DOHH2 (cell line): ENCODE measurements around the gene SATB1.
"Not testable (repeated sequence)": the region's sequence is repeated elsewhere in the genome, so short reads cannot be mapped to it uniquely, and the experiment has no call there.

ENCODE experiments used
- H3F3A ChIP-seq: fragments of 200-600 bp; sonication (generic), shearing (Covaris generic); 2 replicates; pipeline ENCODE4 v1.6.0; 2016; ENCODE audit warnings: antibody characterized with exemption, mild to moderate bottlenecking; ENCODE audit not compliant: control insufficient read depth, insufficient read depth
- H3K27ac ChIP-seq: fragments of 200-600 bp; sonication (generic); 2 replicates; pipeline ENCODE4 v1.5.1; 2014; ENCODE audit warnings: low read depth, mild to moderate bottlenecking, low read length, moderate library complexity
- H3K27me3 ChIP-seq: fragments of 200-600 bp; sonication (generic); 2 replicates; pipeline ENCODE4 v1.6.1; 2014; ENCODE audit warnings: mild to moderate bottlenecking, low read length, mixed read lengths; ENCODE audit not compliant: control insufficient read depth
- H3K36me3 ChIP-seq: fragments of 200-600 bp; sonication (generic); 2 replicates; pipeline ENCODE4 v1.6.1; 2014; ENCODE audit warnings: mild to moderate bottlenecking, low read length, moderate library complexity, mixed read lengths; ENCODE audit not compliant: control insufficient read depth
- H3K4me1 ChIP-seq: fragments of 200-600 bp; sonication (generic); 2 replicates; pipeline ENCODE4 v1.6.1; 2014; ENCODE audit warnings: mild to moderate bottlenecking, low read length, mixed read lengths; ENCODE audit not compliant: control insufficient read depth
- H3K4me2 ChIP-seq: fragments of 200-600 bp; sonication (generic); 2 replicates; pipeline ENCODE4 v1.6.0; 2014; ENCODE audit warnings: mild to moderate bottlenecking, low read length, moderate library complexity
- H3K4me3 ChIP-seq: fragments of 200-600 bp; sonication (generic); 2 replicates; pipeline ENCODE4 v1.5.1; 2014; ENCODE audit warnings: mild to moderate bottlenecking, low read length, mixed read lengths
- H3K79me2 ChIP-seq: fragments of 200-600 bp; sonication (generic); 2 replicates; pipeline ENCODE4 v1.6.1; 2014; ENCODE audit warnings: mild to moderate bottlenecking, low read length, mixed read lengths; ENCODE audit not compliant: control insufficient read depth
- H3K9me2 ChIP-seq: fragments of 200-600 bp; sonication (generic); replicated peaks from 2 replicates; pipeline ENCODE4 v1.6.1; 2014; ENCODE audit warnings: mild to moderate bottlenecking, low read length, mixed read lengths; ENCODE audit not compliant: control insufficient read depth
- H3K9me3 ChIP-seq: fragments of 200-600 bp; sonication (generic); 2 replicates; pipeline ENCODE4 v1.6.1; 2014; ENCODE audit warnings: antibody characterized with exemption, low read length, mixed read lengths; ENCODE audit not compliant: control insufficient read depth, insufficient read depth
- H4K20me1 ChIP-seq: fragments of 200-600 bp; sonication (generic); 2 replicates; pipeline ENCODE4 v1.6.0; 2014; ENCODE audit warnings: low read depth, mild to moderate bottlenecking, antibody characterized with exemption, low read length, moderate library complexity; ENCODE audit not compliant: control insufficient read depth, insufficient read depth
- EZH2phosphoT487 ChIP-seq: fragments of 200-600 bp; sonication (generic); IDR thresholded peaks from 2 replicates; pipeline ENCODE4 v1.6.1; 2017; ENCODE audit warnings: borderline replicate concordance, mild to moderate bottlenecking, antibody characterized with exemption, low read length, moderate library complexity, mixed read lengths
- TF ChIP-seq, protein P1 (sequence below): fragments of 200-600 bp; sonication (generic); IDR thresholded peaks from one replicate; pipeline ENCODE4 v1.5.1; 2014; ENCODE audit warnings: antibody characterized with exemption, mild to moderate bottlenecking, low read depth, low read length; ENCODE audit not compliant: poor library complexity, severe bottlenecking

SATB1 gene

DNA sequence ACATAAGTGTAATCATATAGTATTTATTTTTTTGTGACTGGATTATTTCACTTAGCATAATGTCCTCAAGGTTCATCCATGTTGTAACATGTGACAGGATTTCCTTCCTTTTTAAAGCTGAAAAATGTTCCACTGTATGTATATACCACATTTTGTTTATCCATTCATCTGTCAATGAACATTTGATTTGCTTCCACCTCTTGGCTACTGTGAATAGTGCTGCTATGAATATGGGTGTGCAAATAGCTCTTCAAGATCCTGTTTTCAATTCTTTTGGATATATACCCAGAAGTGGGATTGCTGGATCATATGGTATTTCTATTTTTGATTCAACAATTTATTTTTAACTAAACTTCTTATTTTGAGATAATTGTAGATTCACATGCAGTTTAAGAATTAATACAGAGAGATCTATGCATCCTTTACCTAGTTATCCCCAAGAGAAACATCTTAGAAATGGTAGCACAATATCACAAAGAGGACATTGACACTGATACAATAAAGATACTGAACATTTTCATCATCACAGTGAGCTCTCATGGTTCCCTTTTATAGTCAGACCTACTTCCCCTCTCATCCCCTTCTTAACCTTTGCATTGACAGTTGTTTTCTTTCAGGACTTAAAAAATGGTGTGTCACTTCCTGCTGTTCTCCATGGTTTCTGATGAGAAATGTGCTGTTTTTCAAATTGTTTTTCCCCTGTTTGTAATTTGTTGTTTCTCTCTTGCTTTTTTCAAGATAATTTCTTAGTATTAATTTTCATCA is 90.1 kb downstream of the SATB1 start:
- no peaks in the 10 kb centered on the region for H3K79me2 ChIP-seq
- no peak for TF ChIP-seq EZH2phosphoT487
- TF ChIP-seq, protein P1, sequence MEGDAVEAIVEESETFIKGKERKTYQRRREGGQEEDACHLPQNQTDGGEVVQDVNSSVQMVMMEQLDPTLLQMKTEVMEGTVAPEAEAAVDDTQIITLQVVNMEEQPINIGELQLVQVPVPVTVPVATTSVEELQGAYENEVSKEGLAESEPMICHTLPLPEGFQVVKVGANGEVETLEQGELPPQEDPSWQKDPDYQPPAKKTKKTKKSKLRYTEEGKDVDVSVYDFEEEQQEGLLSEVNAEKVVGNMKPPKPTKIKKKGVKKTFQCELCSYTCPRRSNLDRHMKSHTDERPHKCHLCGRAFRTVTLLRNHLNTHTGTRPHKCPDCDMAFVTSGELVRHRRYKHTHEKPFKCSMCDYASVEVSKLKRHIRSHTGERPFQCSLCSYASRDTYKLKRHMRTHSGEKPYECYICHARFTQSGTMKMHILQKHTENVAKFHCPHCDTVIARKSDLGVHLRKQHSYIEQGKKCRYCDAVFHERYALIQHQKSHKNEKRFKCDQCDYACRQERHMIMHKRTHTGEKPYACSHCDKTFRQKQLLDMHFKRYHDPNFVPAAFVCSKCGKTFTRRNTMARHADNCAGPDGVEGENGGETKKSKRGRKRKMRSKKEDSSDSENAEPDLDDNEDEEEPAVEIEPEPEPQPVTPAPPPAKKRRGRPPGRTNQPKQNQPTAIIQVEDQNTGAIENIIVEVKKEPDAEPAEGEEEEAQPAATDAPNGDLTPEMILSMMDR = no peak
- no peak overlapping the region for H3K27ac ChIP-seq

GRCh38 chr3:18330772-18331441 is 94.2 kb downstream of the SATB1 start:
- H3K9me3 ChIP-seq, H3K79me2 ChIP-seq, H3K4me2 ChIP-seq, H3K4me1 ChIP-seq, H3K36me3 ChIP-seq, H4K20me1 ChIP-seq, H3K9me2 ChIP-seq, H3K4me3 ChIP-seq, H3K27me3 ChIP-seq, H3K27ac ChIP-seq, H3F3A ChIP-seq: not testable (repeated sequence)

More for the DNA sequence above, 90.1 kb downstream of the SATB1 start:
- no peak overlapping the region for H3K4me3 ChIP-seq
- H3K36me3 ChIP-seq = no peaks in the 10 kb centered on the region
- H3K4me1 ChIP-seq = peaks cover 6% of the 10 kb centered on the region
- no peak overlapping the region for H3K4me2 ChIP-seq
- no peaks in the 10 kb centered on the region for H3K9me2 ChIP-seq
- no peaks in the 10 kb centered on the region for H4K20me1 ChIP-seq
- H3K9me3 ChIP-seq = no peaks in the 10 kb centered on the region
- H3F3A ChIP-seq = no peaks in the 10 kb centered on the region
- H3K27me3 ChIP-seq = no peaks in the 10 kb centered on the region

DNA sequence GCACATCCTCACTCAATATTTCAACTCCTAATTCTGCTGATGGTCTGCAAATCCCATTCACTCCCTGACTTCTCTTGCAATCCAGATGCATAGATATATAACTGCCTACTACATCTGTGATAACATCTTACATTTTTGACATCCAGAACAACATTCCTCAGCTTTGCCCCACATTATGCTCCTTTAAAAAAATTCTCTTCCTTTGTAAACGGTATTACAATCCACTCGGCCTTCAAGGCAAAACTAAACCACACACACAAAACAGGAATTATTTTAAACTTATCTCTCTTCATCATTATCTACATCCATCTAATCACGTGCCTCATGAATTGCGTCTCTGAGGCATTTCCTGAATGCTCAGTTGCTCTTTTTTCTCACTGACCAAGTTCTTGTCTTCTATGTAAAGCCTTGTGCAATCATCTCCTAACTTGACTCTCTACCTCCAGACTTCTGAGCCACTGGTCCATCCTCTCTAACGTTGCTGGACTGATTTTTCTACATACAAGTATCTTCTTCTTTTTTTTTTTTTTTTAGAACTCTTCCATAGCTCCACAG is 117.0 kb downstream of the SATB1 start:
- Histone ChIP-seq H3K4me3 (no peak overlapping the region), H3K79me2 (no peaks in the 10 kb centered on the region), H4K20me1 (no peaks in the 10 kb centered on the region), H3F3A (no peaks in the 10 kb centered on the region), H3K4me2 (no peak overlapping the region), H3K9me2 (no peaks in the 10 kb centered on the region), H3K9me3 (no peaks in the 10 kb centered on the region), H3K27ac (no peak overlapping the region), H3K4me1 (0 out of 2 replicates have a peak, but pooled peaks cover 3% of the 10 kb centered on the region), H3K36me3 (no peaks in the 10 kb centered on the region), H3K27me3 (no peaks in the 10 kb centered on the region)
- TF ChIP-seq, protein P1 = no peak
- no peak for TF ChIP-seq EZH2phosphoT487

DNA sequence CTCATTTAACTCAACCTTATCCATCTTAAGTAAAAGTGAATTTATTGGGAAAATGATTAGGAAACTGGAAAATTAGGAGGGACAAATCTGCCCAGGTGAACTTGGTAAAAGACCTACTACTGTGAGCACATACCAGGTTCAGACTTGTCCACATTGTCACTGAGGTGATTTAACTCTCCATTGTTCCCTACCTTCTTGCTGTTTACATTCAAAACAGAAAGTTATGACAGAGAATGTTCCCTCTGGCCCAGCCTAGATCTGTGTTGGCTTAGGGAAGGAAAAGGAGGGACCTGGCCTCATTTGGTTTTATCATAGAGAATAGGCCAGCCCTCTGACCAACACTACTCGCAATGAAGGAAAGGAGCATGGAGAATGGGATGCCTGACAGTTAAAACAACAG is 117.6 kb downstream of the SATB1 start:
- Histone ChIP-seq H3K36me3 (no peaks in the 10 kb centered on the region), H4K20me1 (no peaks in the 10 kb centered on the region), H3K4me3 (no peak overlapping the region), H3K27ac (no peak overlapping the region), H3K9me2 (no peaks in the 10 kb centered on the region), H3K9me3 (no peaks in the 10 kb centered on the region), H3K4me1 (0 out of 2 replicates have a peak, but pooled peaks cover 3% of the 10 kb centered on the region), H3F3A (no peaks in the 10 kb centered on the region), H3K27me3 (no peaks in the 10 kb centered on the region), H3K79me2 (no peaks in the 10 kb centered on the region), H3K4me2 (no peak overlapping the region)
- TF ChIP-seq, protein P1 = no peak
- no peak for TF ChIP-seq EZH2phosphoT487
